ENCODE results near the gene GRM8. TPM values are rescaled to one million over a fixed set of nuclear protein-coding genes. Genes with fewer than 3 reads are reported as not detected.

The GRM8 gene
- total and polyA plus RNA-seq, 2 donors from 2014 or later = 3.2 TPM; not detected in 1

- DNase-seq = no peak
- no peak for TF ChIP-seq CTCF (IDR thresholded peaks at IDR 0.05; ENCODE audit: borderline replicate concordance, extremely low read depth, insufficient read depth)
These were observed 462.0 kb downstream of the GRM8 start for GRCh38 chr7:126790763-126791162.

GRCh38 chr7:126783613-126784012 is 469.1 kb downstream of the GRM8 start:
- no peak overlapping the region for H3K9ac ChIP-seq (ENCODE audit: low read length in 3 of 3)
- intact Hi-C loops (cut with DNase I) = no loop called here
- no peak overlapping the region for H3K27ac ChIP-seq (ENCODE audit: low read depth in 2 of 2, low read length in 2 of 2)
- no peaks in the 10 kb centered on the region for H3K36me3 ChIP-seq (ENCODE audit: control insufficient read depth in 2 of 3, insufficient read depth in 3 of 3, low read length in 3 of 3)
- H3K4me3 ChIP-seq (ENCODE audit: low read length in 3 of 3) = no peak overlapping the region
- no peaks in the 10 kb centered on the region for H3K27me3 ChIP-seq (ENCODE audit: control insufficient read depth, insufficient read depth, low read length)
- H3K4me1 ChIP-seq (ENCODE audit: control insufficient read depth in 2 of 3, insufficient read depth in 2 of 3, low read depth in 1 of 3, low read length in 3 of 3) = no peaks in the 10 kb centered on the region
- H3K9me3 ChIP-seq (ENCODE audit: control insufficient read depth in 2 of 3, insufficient read depth in 1 of 3, low read length in 3 of 3) = no peaks in the 10 kb centered on the region
- FAIRE-seq (no peak), DNase-seq (no peak)
- TF ChIP-seq CTCF (IDR thresholded peaks at IDR 0.05; ENCODE audit: borderline replicate concordance, extremely low read depth, insufficient read depth) = no peak

More at GRCh38 chr7:126790763-126791162, 462.0 kb downstream of the GRM8 start:
- FAIRE-seq = no peak
- no peaks in the 10 kb centered on the region for H3K4me1 ChIP-seq (ENCODE audit: control insufficient read depth in 2 of 3, insufficient read depth in 2 of 3, low read depth in 1 of 3, low read length in 3 of 3)
- no peaks in the 10 kb centered on the region for H3K27me3 ChIP-seq (ENCODE audit: control insufficient read depth, insufficient read depth, low read length)
- H3K9me3 ChIP-seq (ENCODE audit: control insufficient read depth in 2 of 3, insufficient read depth in 1 of 3, low read length in 3 of 3) = no peaks in the 10 kb centered on the region
- H3K4me3 ChIP-seq (ENCODE audit: low read length in 3 of 3) = no peak overlapping the region
- H3K27ac ChIP-seq (ENCODE audit: low read depth in 2 of 2, low read length in 2 of 2) = no peak overlapping the region
- intact Hi-C loops (cut with DNase I) = no loop called here
- H3K9ac ChIP-seq (ENCODE audit: low read length in 3 of 3) = no peak overlapping the region
- H3K36me3 ChIP-seq (ENCODE audit: control insufficient read depth in 2 of 3, insufficient read depth in 3 of 3, low read length in 3 of 3) = no peaks in the 10 kb centered on the region

GRCh38 chr7:126780993-126781392 is 471.7 kb downstream of the GRM8 start:
- H3K9ac ChIP-seq (ENCODE audit: low read length in 3 of 3) = no peak overlapping the region
- FAIRE-seq (no peak), DNase-seq (no peak)
- H3K27me3 ChIP-seq (ENCODE audit: control insufficient read depth, insufficient read depth, low read length) = no peaks in the 10 kb centered on the region
- no peak overlapping the region for H3K4me3 ChIP-seq (ENCODE audit: low read length in 3 of 3)
- no peak for TF ChIP-seq CTCF (IDR thresholded peaks at IDR 0.05; ENCODE audit: borderline replicate concordance, extremely low read depth, insufficient read depth)
- H3K4me1 ChIP-seq (ENCODE audit: control insufficient read depth in 2 of 3, insufficient read depth in 2 of 3, low read depth in 1 of 3, low read length in 3 of 3) = no peaks in the 10 kb centered on the region
- intact Hi-C loops (cut with DNase I) = no loop called here
- no peak overlapping the region for H3K27ac ChIP-seq (ENCODE audit: low read depth in 2 of 2, low read length in 2 of 2)
- H3K36me3 ChIP-seq (ENCODE audit: control insufficient read depth in 2 of 3, insufficient read depth in 3 of 3, low read length in 3 of 3) = no peaks in the 10 kb centered on the region
- H3K9me3 ChIP-seq (ENCODE audit: control insufficient read depth in 2 of 3, insufficient read depth in 1 of 3, low read length in 3 of 3) = no peaks in the 10 kb centered on the region

- DNase-seq (peak in 1 of 5 donors; percentile 16), FAIRE-seq (no peak)
- no peaks in the 10 kb centered on the region for H3K27me3 ChIP-seq (ENCODE audit: control insufficient read depth, insufficient read depth, low read length)
- H3K36me3 ChIP-seq (ENCODE audit: control insufficient read depth in 2 of 3, insufficient read depth in 3 of 3, low read length in 3 of 3) = no peaks in the 10 kb centered on the region
- no peak for TF ChIP-seq CTCF (IDR thresholded peaks at IDR 0.05; ENCODE audit: borderline replicate concordance, extremely low read depth, insufficient read depth)
- intact Hi-C loops (cut with DNase I) = no loop called here
- H3K9me3 ChIP-seq (ENCODE audit: control insufficient read depth in 2 of 3, insufficient read depth in 1 of 3, low read length in 3 of 3) = no peaks in the 10 kb centered on the region
- no peaks in the 10 kb centered on the region for H3K4me1 ChIP-seq (ENCODE audit: control insufficient read depth in 2 of 3, insufficient read depth in 2 of 3, low read depth in 1 of 3, low read length in 3 of 3)
- no peak overlapping the region for H3K27ac ChIP-seq (ENCODE audit: low read depth in 2 of 2, low read length in 2 of 2)
- no peak overlapping the region for H3K4me3 ChIP-seq (ENCODE audit: low read length in 3 of 3)
- H3K9ac ChIP-seq (ENCODE audit: low read length in 3 of 3) = no peak overlapping the region
These were observed 474.6 kb downstream of the GRM8 start for GRCh38 chr7:126778101-126778500.

All from kidney (tissue), 14 donors.